A549 (cell line): ENCODE data around the gene PPP1R18. TPM values are rescaled to one million over a fixed set of nuclear protein-coding genes. Genes with fewer than 3 reads are reported as not detected.

Experiments used
- ATAC-seq, 2 experiments: fragments of 200-7000 bp in 1 of 2; fragments of >200 bp in 1 of 2; cut with Nextera tagmentation in 1 of 2; cut with Tn5 transposase in 1 of 2; 3 replicates each; pipeline versions ENCODE4 v1.8.0 to v1.9.1; 2018 to 2020; ENCODE audit warnings: mild to moderate bottlenecking in 1 of 2, moderate library complexity in 1 of 2
- CTCF ChIA-PET: fragments of 300-600 bp; sonication (Branson Sonifier 250); formaldehyde crosslinking; extraction: SDS; loops from one replicate; lab custom pipeline; 2021; ENCODE audit warnings: antibody characterized with exemption, inconsistent platforms; lab: Yijun Ruan, JAX
- POLR2A ChIA-PET: fragments of 350-600 bp; formaldehyde crosslinking; extraction: SDS; loops from one replicate; lab custom pipeline; 2021; ENCODE audit warnings: antibody characterized with exemption, inconsistent platforms; lab: Yijun Ruan, JAX
- DNase-seq, 2 experiments: peaks; one replicate each; pipeline versions ENCODE4 v3.0.0 to v3.0.0-alpha.2; 2011 to 2016; ENCODE audit warnings: low read depth in 1 of 2, low spot score in 1 of 2
- FAIRE-seq: peaks from 2 replicates; lab custom pipeline; 2011; peaks lifted over from hg19 to GRCh38; lab: Jason Lieb, UNC
- H3K27ac ChIP-seq, 2 experiments: fragments of >200 bp; sonication (Bioruptor Twin); formaldehyde crosslinking; 3 replicates each; pipeline ENCODE4 v1.5.1; 2016 to 2017
- H3K4me1 ChIP-seq: fragments of >200 bp; sonication (Bioruptor Twin); formaldehyde crosslinking; 3 replicates; pipeline ENCODE4 v1.6.1; 2016
- H3K4me2 ChIP-seq: fragments of >200 bp; sonication (Bioruptor Twin); formaldehyde crosslinking; 3 replicates; pipeline ENCODE4 v1.6.1; 2016
- H3K4me3 ChIP-seq: fragments of >200 bp; sonication (Bioruptor Twin); formaldehyde crosslinking; 3 replicates; pipeline ENCODE4 v1.5.1; 2016
- H3K9me3 ChIP-seq: fragments of >200 bp; sonication (Bioruptor Twin); formaldehyde crosslinking; 3 replicates; pipeline ENCODE4 v1.6.1; 2016
- ATOH8 ChIP-seq: fragments of 250-450 bp; sonication (Bioruptor Pico); IDR thresholded peaks from 2 replicates; pipeline ENCODE4 v1.5.0; 2020; ENCODE audit warnings: low read depth, mild to moderate bottlenecking, moderate library complexity
- CBX2 ChIP-seq: fragments of 200-600 bp; sonication (generic); IDR thresholded peaks from 2 replicates; pipeline ENCODE4 v1.6.1; 2016; ENCODE audit warnings: low read depth, mild to moderate bottlenecking, borderline replicate concordance
- CBX8 ChIP-seq: fragments of 200-600 bp; sonication (generic); IDR thresholded peaks from 2 replicates; pipeline ENCODE4 v1.6.1; 2016
- ELK1 ChIP-seq: fragments of 150-350 bp; IDR thresholded peaks from 2 replicates; pipeline ENCODE4 v1.6.1; 2014; ENCODE audit warnings: low read depth, mild to moderate bottlenecking, low read length
- FOSL2 ChIP-seq, 2 experiments: fragments of 450-650 bp in 1 of 2; fragments of >200 bp in 1 of 2; sonication (Bioruptor Twin) in 1 of 2; formaldehyde crosslinking; IDR thresholded peaks; 2 replicates each; pipeline versions ENCODE4 v1.5.0 to v1.6.1; 2016 to 2020; ENCODE audit warnings: mild to moderate bottlenecking in 1 of 2, moderate library complexity in 1 of 2
- HMGXB4 ChIP-seq: fragments of 250-450 bp; sonication (Bioruptor Pico); IDR thresholded peaks from 2 replicates; pipeline ENCODE4 v1.5.0; 2021; ENCODE audit warnings: mild to moderate bottlenecking, moderate library complexity, borderline replicate concordance
- HOXB5 ChIP-seq: fragments of 250-450 bp; sonication (Bioruptor Pico); IDR thresholded peaks from 2 replicates; pipeline ENCODE4 v1.5.0; 2020; ENCODE audit warnings: mild to moderate bottlenecking, moderate library complexity
- KDM1A ChIP-seq: fragments of 200-600 bp; sonication (generic); IDR thresholded peaks from 2 replicates; pipeline ENCODE4 v1.6.1; 2016; ENCODE audit warnings: low read depth, mild to moderate bottlenecking
- MAZ ChIP-seq: fragments of 150-350 bp; IDR thresholded peaks from 2 replicates; pipeline ENCODE4 v1.6.1; 2014; ENCODE audit warnings: antibody characterized with exemption, low read depth, low read length, borderline replicate concordance
- PHF8 ChIP-seq: fragments of 200-600 bp; sonication (generic); IDR thresholded peaks from 2 replicates; pipeline ENCODE4 v1.6.1; 2016; ENCODE audit warnings: low read depth, mild to moderate bottlenecking, antibody characterized with exemption, moderate library complexity, borderline replicate concordance
- POLR2A ChIP-seq: IDR thresholded peaks from 2 replicates; pipeline ENCODE4 v1.6.1; 2012; ENCODE audit warnings: mild to moderate bottlenecking, low read length
- RAD21 ChIP-seq, 2 experiments: fragments of >200 bp in 1 of 2; sonication (Bioruptor Twin) in 1 of 2; formaldehyde crosslinking in 1 of 2; IDR thresholded peaks in 1 of 2; conservative IDR thresholded peaks in 1 of 2; 2 replicates in 1 of 2; 3 replicates in 1 of 2; pipeline ENCODE4 v1.6.1; 2012 to 2018; ENCODE audit warnings: inconsistent platforms in 1 of 2
- RARB ChIP-seq: fragments of 250-450 bp; sonication (Bioruptor Pico); IDR thresholded peaks from 2 replicates; pipeline ENCODE4 v1.8.0; 2021; ENCODE audit warnings: mild to moderate bottlenecking, moderate library complexity
- REST ChIP-seq: fragments of 200-600 bp; sonication (generic); IDR thresholded peaks from 2 replicates; pipeline ENCODE4 v1.6.1; 2016; ENCODE audit warnings: antibody characterized with exemption, mild to moderate bottlenecking, moderate library complexity
- SMC3 ChIP-seq: fragments of >200 bp; sonication (Bioruptor Twin); formaldehyde crosslinking; IDR thresholded peaks from 3 replicates; pipeline ENCODE4 v1.6.1; 2018; ENCODE audit warnings: inconsistent platforms
- SREBF2 ChIP-seq: fragments of 450-650 bp; IDR thresholded peaks from 2 replicates; pipeline ENCODE4 v1.6.1; 2014; ENCODE audit warnings: mild to moderate bottlenecking, moderate library complexity
- TP53 ChIP-seq: fragments of 250-450 bp; sonication (Bioruptor Pico); IDR thresholded peaks from 2 replicates; pipeline ENCODE4 v1.5.0; 2021; ENCODE audit warnings: mild to moderate bottlenecking, moderate library complexity
- ZC3H11A ChIP-seq: fragments of 450-650 bp; IDR thresholded peaks from 2 replicates; pipeline ENCODE4 v1.6.1; 2014; ENCODE audit warnings: antibody characterized with exemption, mild to moderate bottlenecking
- WGBS: methylation state at CpG from one replicate; pipeline ENCODE4 v1.1.6; 2017; ENCODE audit errors: missing lambda C conversion rate; 5-methylcytosine and 5-hydroxymethylcytosine counted together
- polyA plus RNA-seq, 4 experiments: library from polyadenylated mRNA; depleted of rRNA in 3 of 4; stranded (reverse); fragments of >200 nt; fragmentation: RNase III in 1 of 4; extraction: RNeasy Plus Mini Kit Qiagen cat#74134 plus additional on column Dnase treatment in 1 of 4; gene quantifications; 2 replicates in 3 of 4; 3 replicates in 1 of 4; pipeline ENCODE4 v1.2.3, GENCODE V29; 2011 to 2017
- TF ChIP-seq, protein P1 (sequence below): fragments of >200 bp; sonication (Bioruptor Twin); formaldehyde crosslinking; IDR thresholded peaks from 3 replicates; pipeline ENCODE4 v1.5.1; 2016
- TF ChIP-seq, protein P2 (sequence below): fragments of >200 bp; sonication (Bioruptor Twin); formaldehyde crosslinking; IDR thresholded peaks from 3 replicates; pipeline ENCODE4 v1.6.1; 2016

The PPP1R18 gene
- polyA plus RNA-seq, 2 of the 4 experiments (the other 2 are of a cell fraction) = 17.1 to 20.6 TPM

- H3K4me2 ChIP-seq = no peak overlapping the region
- H3K27ac ChIP-seq = no peak overlapping the region
- H3K4me1 ChIP-seq = no peaks in the 10 kb centered on the region
- ATAC-seq = peak in 1 of 2 experiments; percentile 30; a peak in 1 of 6 replicates
- H3K9me3 ChIP-seq = no peaks in the 10 kb centered on the region
- no peak for FAIRE-seq
- ChIA-PET CTCF (interaction anchor here (1.0 to 1.5 kb wide), 3 partner anchors 16 to 124 kb away, joined by 3 to 5 read pairs (median 3); no protein-coding TSS in a partner anchor), POLR2A (no interaction called here)
- 93% methylated on average over 7 of the region's 7 CpGs for WGBS
- no peak overlapping the region for H3K4me3 ChIP-seq
- TF ChIP-seq, protein P1, sequence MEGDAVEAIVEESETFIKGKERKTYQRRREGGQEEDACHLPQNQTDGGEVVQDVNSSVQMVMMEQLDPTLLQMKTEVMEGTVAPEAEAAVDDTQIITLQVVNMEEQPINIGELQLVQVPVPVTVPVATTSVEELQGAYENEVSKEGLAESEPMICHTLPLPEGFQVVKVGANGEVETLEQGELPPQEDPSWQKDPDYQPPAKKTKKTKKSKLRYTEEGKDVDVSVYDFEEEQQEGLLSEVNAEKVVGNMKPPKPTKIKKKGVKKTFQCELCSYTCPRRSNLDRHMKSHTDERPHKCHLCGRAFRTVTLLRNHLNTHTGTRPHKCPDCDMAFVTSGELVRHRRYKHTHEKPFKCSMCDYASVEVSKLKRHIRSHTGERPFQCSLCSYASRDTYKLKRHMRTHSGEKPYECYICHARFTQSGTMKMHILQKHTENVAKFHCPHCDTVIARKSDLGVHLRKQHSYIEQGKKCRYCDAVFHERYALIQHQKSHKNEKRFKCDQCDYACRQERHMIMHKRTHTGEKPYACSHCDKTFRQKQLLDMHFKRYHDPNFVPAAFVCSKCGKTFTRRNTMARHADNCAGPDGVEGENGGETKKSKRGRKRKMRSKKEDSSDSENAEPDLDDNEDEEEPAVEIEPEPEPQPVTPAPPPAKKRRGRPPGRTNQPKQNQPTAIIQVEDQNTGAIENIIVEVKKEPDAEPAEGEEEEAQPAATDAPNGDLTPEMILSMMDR = no peak
- TF ChIP-seq ELK1 (no peak), ZC3H11A (no peak), RARB (CRISPR knock-in tag) (no peak), SMC3 (no peak), TP53 (no peak), CBX2 (no peak), FOSL2 (IDR thresholded peaks at IDR 0.05) (no peak), FOSL2 (CRISPR knock-in tag; IDR thresholded peaks at IDR 0.05) (no peak), HOXB5 (CRISPR knock-in tag) (no peak), CBX8 (no peak), PHF8 (no peak), POLR2A (no peak), RAD21 (conservative IDR thresholded peaks at IDR 0.05 in 1 of 2, IDR thresholded peaks at IDR 0.05 in 1 of 2) (no peak)
- TF ChIP-seq, protein P2, sequence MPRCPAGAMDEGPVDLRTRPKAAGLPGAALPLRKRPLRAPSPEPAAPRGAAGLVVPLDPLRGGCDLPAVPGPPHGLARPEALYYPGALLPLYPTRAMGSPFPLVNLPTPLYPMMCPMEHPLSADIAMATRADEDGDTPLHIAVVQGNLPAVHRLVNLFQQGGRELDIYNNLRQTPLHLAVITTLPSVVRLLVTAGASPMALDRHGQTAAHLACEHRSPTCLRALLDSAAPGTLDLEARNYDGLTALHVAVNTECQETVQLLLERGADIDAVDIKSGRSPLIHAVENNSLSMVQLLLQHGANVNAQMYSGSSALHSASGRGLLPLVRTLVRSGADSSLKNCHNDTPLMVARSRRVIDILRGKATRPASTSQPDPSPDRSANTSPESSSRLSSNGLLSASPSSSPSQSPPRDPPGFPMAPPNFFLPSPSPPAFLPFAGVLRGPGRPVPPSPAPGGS = no peak
- no peak for DNase-seq
Measured at GRCh38 chr6:30656513-30656912, 29.9 kb downstream of the PPP1R18 start.

DNA sequence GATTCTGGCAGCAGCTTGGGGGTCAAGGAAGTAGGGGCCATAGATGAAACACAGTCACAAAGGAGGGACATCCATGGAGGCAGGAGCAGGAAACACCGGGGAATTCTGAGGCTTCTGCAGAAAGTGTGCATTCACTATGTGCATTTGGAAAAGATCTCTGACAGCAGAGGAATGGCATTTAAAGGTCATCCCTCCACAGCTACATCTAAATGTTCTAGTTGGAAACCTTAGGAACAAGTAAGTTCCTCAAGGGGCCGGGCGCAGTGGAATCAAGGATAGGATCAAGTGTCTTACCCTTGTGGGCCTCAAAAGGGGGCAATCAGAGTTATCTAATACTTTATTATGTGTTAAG is 30.7 kb downstream of the PPP1R18 start:
- no peaks in the 10 kb centered on the region for H3K9me3 ChIP-seq
- 92% methylated on average over 3 of the region's 3 CpGs for WGBS
- H3K27ac ChIP-seq = no peak overlapping the region
- no peak overlapping the region for H3K4me2 ChIP-seq
- DNase-seq (no peak), ATAC-seq (no peak), FAIRE-seq (no peak)
- no peak overlapping the region for H3K4me3 ChIP-seq
- CTCF ChIA-PET = interaction anchor here (1.2 to 1.5 kb wide), 3 partner anchors 15 to 75 kb away, joined by 3 to 5 read pairs (median 3); no protein-coding TSS in a partner anchor
- POLR2A ChIA-PET = no interaction called here
- no peaks in the 10 kb centered on the region for H3K4me1 ChIP-seq
- TF ChIP-seq SREBF2 (no peak), HMGXB4 (CRISPR knock-in tag) (no peak), MAZ (no peak), KDM1A (no peak), POLR2A (no peak), ATOH8 (no peak), REST (no peak)
